OCI-LY3 (cell line): ENCODE results near the gene AHCYL2.
"Not testable (repeated sequence)": the region's sequence is repeated elsewhere in the genome, so short reads cannot be mapped to it uniquely, and the experiment has no call there.

ENCODE experiments used
- H2AFZ ChIP-seq: fragments of 200-600, 300-600 bp; shearing (Covaris generic); 2 replicates; pipeline ENCODE4 v1.6.0; 2014; ENCODE audit warnings: antibody characterized with exemption, low read depth, low read length
- H3K27ac ChIP-seq: fragments of 200-600, 300-600 bp; sonication (generic); 2 replicates; pipeline ENCODE4 v1.5.1; 2014; ENCODE audit warnings: mild to moderate bottlenecking, low read length, moderate library complexity, mixed read lengths
- H3K27me3 ChIP-seq: fragments of 200-600, 300-600 bp; sonication (generic); 2 replicates; pipeline ENCODE4 v1.6.1; 2014; ENCODE audit warnings: low read depth, low read length, mixed read lengths
- H3K36me3 ChIP-seq: fragments of 200-600, 300-600 bp; sonication (generic); replicated peaks from 2 replicates; pipeline ENCODE3; 2014; ENCODE audit warnings: low read depth, low read length, mixed read lengths
- H3K4me1 ChIP-seq: fragments of 300-600, 200-600 bp; sonication (generic); 2 replicates; pipeline ENCODE4 v1.6.1; 2014; ENCODE audit warnings: low read length, mixed read lengths
- H3K4me2 ChIP-seq: fragments of 200-600, 300-600 bp; sonication (generic); 2 replicates; pipeline ENCODE4 v1.6.1; 2014; ENCODE audit warnings: low read length, mixed read lengths
- H3K4me3 ChIP-seq: fragments of 300-600, 200-600 bp; sonication (generic); 2 replicates; pipeline ENCODE4 v1.5.1; 2014; ENCODE audit warnings: antibody characterized with exemption, mild to moderate bottlenecking, low read length, moderate library complexity
- H3K79me2 ChIP-seq: fragments of 300-600, 200-600 bp; shearing (Covaris generic); 2 replicates; pipeline ENCODE4 v1.6.1; 2014; ENCODE audit warnings: mild to moderate bottlenecking, low read length, mixed read lengths
- H3K9ac ChIP-seq: fragments of 300-600, 200-600 bp; shearing (Covaris generic); 2 replicates; pipeline ENCODE4 v1.6.0; 2014; ENCODE audit warnings: mild to moderate bottlenecking, low read length, moderate library complexity
- H3K9me3 ChIP-seq: fragments of 200-600, 300-600 bp; shearing (Covaris generic); 2 replicates; pipeline ENCODE4 v1.6.1; 2014; ENCODE audit warnings: low read length, mixed read lengths; ENCODE audit not compliant: insufficient read depth
- H4K20me1 ChIP-seq: fragments of 200-600, 300-600 bp; sonication (generic); 2 replicates; pipeline ENCODE4 v1.6.1; 2016; ENCODE audit warnings: low read length, mixed read lengths; ENCODE audit not compliant: insufficient read depth
- EZH2phosphoT487 ChIP-seq: fragments of 200-600 bp; shearing (Covaris generic); IDR thresholded peaks from 2 replicates; pipeline ENCODE4 v1.6.1; 2018; ENCODE audit warnings: antibody characterized with exemption, mixed run types, low read depth
- TF ChIP-seq, protein P1 (sequence below): fragments of 200-600, 300-600 bp; sonication (generic); IDR thresholded peaks from 2 replicates; pipeline ENCODE4 v1.5.1; 2014; ENCODE audit warnings: antibody characterized with exemption, low read length, low read depth

The AHCYL2 gene

DNA sequence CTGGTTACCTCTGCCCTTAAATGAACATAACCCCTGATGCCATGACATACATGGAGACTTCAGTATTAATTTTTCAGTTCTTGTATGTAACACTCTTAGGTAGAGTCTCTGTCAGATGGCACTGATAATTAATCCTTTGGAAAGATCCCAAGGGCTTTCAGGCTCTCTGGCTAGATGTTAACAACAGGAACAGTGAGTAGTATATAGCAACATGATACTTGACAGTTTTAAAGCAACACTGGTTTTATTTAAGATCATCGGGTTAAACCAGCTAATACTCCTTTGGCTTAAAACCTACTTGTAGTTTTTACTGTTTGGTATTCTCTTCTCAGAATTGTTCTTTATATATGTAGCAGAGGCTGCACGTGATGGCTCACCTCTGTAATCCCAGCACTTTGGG lies 27.3 kb downstream of the AHCYL2 start:
- Histone ChIP-seq H3K4me3 (no peak overlapping the region), H3K36me3 (no peaks in the 10 kb centered on the region), H3K9ac (no peak overlapping the region), H3K9me3 (no peaks in the 10 kb centered on the region), H3K4me2 (no peak overlapping the region), H3K27me3 (no peaks in the 10 kb centered on the region), H3K27ac (no peak overlapping the region), H4K20me1 (no peaks in the 10 kb centered on the region), H3K79me2 (no peaks in the 10 kb centered on the region), H2AFZ (no peak overlapping the region), H3K4me1 (no peaks in the 10 kb centered on the region)
- TF ChIP-seq EZH2phosphoT487: no peak
- TF ChIP-seq, protein P1, sequence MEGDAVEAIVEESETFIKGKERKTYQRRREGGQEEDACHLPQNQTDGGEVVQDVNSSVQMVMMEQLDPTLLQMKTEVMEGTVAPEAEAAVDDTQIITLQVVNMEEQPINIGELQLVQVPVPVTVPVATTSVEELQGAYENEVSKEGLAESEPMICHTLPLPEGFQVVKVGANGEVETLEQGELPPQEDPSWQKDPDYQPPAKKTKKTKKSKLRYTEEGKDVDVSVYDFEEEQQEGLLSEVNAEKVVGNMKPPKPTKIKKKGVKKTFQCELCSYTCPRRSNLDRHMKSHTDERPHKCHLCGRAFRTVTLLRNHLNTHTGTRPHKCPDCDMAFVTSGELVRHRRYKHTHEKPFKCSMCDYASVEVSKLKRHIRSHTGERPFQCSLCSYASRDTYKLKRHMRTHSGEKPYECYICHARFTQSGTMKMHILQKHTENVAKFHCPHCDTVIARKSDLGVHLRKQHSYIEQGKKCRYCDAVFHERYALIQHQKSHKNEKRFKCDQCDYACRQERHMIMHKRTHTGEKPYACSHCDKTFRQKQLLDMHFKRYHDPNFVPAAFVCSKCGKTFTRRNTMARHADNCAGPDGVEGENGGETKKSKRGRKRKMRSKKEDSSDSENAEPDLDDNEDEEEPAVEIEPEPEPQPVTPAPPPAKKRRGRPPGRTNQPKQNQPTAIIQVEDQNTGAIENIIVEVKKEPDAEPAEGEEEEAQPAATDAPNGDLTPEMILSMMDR: no peak

DNA sequence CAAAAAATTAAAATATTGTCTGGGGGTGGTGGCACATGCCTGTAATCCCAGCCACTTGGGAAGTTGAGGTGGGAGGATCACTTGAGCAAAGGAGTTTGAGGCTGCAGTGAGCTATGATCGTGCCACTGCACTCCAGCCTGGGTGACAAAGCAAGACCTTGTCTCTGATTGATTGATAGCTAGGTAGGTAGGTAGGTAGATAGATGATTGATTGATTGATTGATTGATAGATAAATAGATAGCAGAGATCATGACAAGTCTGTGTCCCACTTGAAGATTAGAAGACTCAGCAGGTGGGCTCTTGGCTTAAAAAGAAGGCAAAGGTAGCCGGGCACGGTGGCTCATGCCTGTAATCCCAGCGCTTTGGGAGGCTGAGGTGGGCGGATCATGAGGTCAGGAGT lies 27.8 kb downstream of the AHCYL2 start:
- not testable (repeated sequence) for H3K4me3 ChIP-seq, H4K20me1 ChIP-seq, H3K27me3 ChIP-seq, H3K9ac ChIP-seq, H3K4me2 ChIP-seq, H3K79me2 ChIP-seq, H2AFZ ChIP-seq, H3K36me3 ChIP-seq, H3K9me3 ChIP-seq, H3K27ac ChIP-seq, H3K4me1 ChIP-seq

DNA sequence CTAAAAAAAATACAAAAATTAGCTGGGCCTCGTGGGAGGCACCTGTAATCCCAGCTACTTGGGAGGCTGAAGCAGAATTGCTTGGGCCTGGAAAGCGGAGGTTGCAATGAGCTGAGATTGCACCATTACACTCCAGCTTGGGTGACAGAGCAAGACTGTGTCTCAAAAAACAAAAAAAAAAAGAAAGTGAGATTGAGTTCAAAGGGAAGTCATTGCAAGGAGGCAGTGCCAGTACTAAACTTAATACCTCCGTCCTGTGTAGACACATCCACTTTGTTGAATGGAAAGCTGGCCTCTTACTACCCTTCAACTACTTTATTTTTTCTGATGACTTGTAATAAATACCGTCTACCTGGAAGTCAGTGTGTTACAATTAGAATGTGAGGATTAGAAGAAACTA lies 31.0 kb downstream of the AHCYL2 start:
- Histone ChIP-seq H3K36me3 (no peaks in the 10 kb centered on the region), H3K9ac (no peak overlapping the region), H4K20me1 (no peaks in the 10 kb centered on the region), H2AFZ (no peak overlapping the region), H3K9me3 (no peaks in the 10 kb centered on the region), H3K4me3 (no peak overlapping the region), H3K27ac (no peak overlapping the region), H3K79me2 (no peaks in the 10 kb centered on the region), H3K27me3 (no peaks in the 10 kb centered on the region), H3K4me1 (no peaks in the 10 kb centered on the region), H3K4me2 (no peak overlapping the region)
- TF ChIP-seq, protein P1: no peak
- no peak for TF ChIP-seq EZH2phosphoT487

DNA sequence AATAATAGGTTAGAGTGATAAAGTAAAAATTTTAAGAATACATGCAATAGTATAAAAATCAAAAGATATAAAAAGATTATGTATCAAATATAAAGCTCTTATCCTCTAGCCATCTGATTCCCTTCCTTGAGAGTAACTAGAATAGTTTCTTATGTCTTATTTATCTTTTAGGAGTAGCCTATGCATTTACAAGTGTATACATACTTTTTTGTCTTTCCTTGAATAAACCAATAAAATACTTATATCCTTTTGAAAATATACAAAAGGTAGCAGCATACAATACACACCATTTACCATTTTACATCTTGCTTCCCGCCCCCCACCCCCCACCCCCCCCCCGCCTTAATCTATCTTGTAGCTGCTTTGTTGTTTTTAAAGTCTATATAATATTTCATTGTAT lies 31.4 kb downstream of the AHCYL2 start:
- Histone ChIP-seq H3K4me3 (no peak overlapping the region), H3K9me3 (no peaks in the 10 kb centered on the region), H3K9ac (no peak overlapping the region), H3K27ac (no peak overlapping the region), H3K27me3 (no peaks in the 10 kb centered on the region), H4K20me1 (no peaks in the 10 kb centered on the region), H3K4me1 (no peaks in the 10 kb centered on the region), H2AFZ (no peak overlapping the region), H3K79me2 (no peaks in the 10 kb centered on the region), H3K36me3 (no peaks in the 10 kb centered on the region), H3K4me2 (no peak overlapping the region)
- no peak for TF ChIP-seq EZH2phosphoT487
- TF ChIP-seq, protein P1: no peak

DNA sequence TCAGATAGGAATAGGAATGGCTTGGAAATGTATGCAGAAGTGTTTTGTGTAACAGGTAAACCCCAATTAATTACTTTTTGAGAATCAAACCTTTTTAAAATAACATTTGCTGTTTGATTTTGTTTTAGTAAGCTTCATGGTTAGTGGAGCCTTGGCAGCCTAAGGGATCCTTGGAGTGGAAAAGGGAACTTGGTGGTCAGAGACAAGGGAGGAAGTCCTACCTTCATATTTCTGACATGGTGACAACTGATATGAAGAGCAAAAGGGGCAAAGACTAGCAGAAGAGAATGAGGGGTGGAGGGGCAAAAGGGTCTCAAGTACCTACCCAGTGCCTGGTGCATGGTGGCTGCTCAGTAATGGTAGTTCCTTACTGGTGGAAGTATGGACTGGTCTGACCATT lies 32.3 kb downstream of the AHCYL2 start:
- H2AFZ ChIP-seq: no peak overlapping the region
- no peak overlapping the region for H3K9ac ChIP-seq
- H3K9me3 ChIP-seq: no peaks in the 10 kb centered on the region
- no peak overlapping the region for H3K27ac ChIP-seq
- no peak overlapping the region for H3K4me2 ChIP-seq
- no peak overlapping the region for H3K4me3 ChIP-seq
- no peaks in the 10 kb centered on the region for H3K36me3 ChIP-seq
- TF ChIP-seq, protein P1: no peak
- TF ChIP-seq EZH2phosphoT487: no peak
- H4K20me1 ChIP-seq: no peaks in the 10 kb centered on the region
- H3K27me3 ChIP-seq: no peaks in the 10 kb centered on the region
- H3K4me1 ChIP-seq: no peaks in the 10 kb centered on the region
- H3K79me2 ChIP-seq: no peaks in the 10 kb centered on the region
